Activated T-helper 1 cell treated with Interleukin-2 at 50 U/mL for 16 hours (primary cell): ENCODE results near the gene KLHL28.

Source experiments
- DNase-seq: peaks from one replicate; pipeline ENCODE4 v3.0.0-alpha.2; 2020; ENCODE audit warnings: low read depth

Gene KLHL28

DNA sequence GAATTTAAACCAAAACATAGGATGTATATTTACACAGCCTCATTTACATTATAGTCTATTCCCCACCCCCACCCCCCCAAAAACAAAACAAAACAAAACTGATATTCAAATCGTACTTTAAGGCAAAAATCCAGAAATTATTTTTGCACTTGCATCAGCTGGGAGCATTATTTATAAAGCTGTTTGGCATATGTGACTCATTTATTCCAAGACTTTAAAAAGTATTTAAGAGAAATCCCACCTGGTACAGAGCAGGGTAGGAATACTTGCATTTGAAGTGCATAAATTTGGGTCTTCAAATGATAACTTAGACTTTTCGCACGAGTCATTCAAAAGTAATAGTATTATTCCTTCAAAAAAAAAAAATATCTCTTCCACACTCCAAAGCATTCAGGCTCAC lies 1.1 kb downstream of the KLHL28 start:
- DNase-seq: no peak

DNA sequence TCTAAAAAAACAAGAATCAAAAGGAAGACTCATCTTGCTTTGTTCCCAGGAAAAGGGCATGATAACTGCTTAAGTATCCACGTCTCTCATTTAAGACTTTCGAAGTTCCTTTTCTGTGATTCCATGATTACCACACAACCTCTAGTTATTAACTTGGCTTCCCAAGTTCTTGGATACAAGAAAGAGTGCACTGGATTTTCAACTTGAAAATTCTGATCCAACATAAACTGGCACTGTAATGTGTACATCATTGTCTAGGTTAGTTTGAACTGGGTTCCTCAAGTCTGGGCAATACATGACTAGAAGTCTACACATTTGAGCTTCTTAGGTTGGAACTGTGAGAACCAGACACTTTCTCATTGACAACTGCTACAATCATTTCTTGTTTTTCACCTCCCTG lies 1.6 kb downstream of the KLHL28 start:
- DNase-seq: no peak

DNA sequence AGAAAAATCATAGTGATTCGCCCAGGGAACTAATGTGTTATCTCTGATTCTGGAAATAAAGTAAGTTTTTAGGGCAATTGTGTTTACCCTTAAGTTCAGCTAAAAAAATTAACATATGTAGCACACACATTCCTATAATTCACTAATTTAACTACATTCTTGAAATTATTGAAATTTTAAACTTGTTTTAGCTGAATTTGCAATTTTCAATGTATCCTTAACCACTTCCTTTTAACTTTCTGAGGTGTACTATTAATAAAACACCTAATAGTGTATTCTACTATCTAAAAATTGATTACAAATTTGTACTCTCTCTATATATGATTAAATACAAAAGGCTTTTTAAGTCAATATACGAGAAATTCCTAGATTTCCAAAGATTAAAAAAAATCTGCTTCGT lies 2.2 kb downstream of the KLHL28 start:
- no peak for DNase-seq

DNA sequence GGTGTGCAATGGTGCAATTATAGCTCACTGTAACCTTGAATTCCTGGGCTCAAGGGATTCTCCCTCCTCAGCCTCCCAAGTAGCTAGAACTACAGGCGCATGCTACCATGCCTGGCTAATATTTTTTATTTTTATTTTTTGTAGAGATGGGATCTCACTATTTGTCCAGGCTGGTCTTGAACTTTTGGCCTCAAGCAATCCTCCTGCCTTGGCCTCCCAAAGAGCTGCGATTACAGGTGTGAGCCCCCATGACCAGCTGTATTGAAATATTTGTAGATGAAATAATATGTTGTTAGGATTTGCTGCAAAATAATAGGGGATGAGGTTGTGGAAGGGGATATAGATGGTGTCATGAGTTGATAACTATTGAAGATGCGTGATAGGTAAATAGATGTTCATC lies 4.9 kb downstream of the KLHL28 start:
- no peak for DNase-seq

DNA sequence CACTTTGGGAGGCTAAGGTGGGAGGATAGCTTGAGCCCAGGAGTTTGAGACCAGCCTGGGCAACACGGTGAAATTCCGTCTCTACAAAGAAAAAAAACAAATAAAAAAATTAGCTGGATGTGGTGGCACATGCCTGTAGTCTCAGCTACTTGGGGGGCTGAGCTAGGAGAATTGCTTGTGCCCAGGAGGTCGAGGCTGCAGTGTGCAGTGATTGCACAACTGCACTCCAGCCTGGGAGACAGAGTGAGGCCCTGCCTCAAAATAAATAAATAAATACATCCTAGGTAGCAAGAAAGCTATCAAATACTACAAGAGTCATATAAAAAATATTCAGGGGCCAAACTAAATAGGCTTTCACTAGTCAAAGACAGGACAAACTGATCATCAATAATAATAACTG lies 6.2 kb downstream of the KLHL28 start:
- DNase-seq: no peak

DNA sequence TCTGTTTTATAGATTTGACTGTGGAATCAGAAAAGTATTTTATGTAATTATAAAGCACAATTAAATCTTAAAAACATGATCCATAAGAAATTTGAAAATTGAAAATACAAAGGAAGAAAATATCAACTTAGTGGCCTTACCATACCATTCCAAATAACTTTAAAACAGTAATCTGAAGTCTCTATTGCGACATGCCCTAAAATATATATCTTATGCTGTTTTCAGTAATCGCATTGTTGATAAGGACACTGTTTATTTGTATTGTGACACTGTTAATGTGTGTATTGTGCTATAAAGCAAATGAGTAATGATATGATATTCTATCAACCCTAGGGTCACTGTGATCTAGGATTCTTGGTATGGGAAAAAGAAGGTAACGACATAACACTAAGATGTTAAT lies 7.0 kb downstream of the KLHL28 start:
- no peak for DNase-seq

DNA sequence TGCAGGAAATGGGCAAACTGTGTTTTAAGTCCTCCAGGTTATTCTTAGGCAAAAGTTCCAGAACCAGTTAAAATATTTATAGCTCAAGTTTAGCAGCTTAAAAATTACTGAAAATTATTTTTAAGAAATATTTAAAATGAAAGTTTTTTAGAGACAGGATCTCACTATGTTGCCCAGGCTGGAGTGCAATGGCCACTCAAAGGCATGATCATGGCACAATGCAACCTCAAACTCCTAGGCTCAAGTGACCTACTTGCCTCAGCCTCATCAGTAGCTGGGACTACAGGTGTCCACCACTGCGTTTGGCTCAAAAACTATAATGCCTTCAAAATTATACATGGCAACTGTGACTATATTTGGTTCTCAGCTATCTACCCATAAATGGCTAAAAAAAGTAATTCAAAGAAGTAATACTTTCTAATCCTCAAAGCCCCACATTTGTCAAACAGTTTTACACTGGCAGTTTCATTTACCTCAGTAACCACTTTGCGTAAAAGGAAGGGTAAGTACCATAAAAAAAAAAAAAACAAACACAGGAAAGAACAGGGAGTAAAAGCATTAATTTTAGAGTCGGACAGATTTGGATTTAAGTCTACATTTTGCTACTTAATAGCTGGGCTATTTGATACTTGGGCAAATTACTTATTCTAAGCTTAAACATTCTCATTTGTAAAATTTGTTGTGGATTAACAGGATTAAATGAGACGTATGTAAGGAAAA lies 9.2 kb downstream of the KLHL28 start:
- DNase-seq: no peak

DNA sequence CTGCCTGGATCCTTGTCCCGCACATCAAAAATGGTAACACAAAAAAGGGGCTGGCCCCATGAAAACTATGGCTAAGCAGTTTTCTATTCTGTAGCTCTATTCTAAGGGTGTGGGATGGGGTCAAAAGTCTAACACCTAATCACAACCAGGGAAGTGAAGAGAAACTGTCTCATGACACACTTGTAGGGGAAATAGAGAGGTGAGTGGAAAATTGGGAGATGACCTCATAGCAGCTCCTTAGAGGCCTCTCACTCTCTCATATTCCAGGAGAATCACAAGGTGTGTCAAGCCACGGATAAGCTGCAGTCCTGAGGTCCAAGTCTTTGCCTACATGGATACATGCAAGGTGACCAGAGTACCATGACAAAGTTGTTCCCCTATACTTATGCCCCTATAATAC lies 10.7 kb downstream of the KLHL28 start:
- DNase-seq: no peak

DNA sequence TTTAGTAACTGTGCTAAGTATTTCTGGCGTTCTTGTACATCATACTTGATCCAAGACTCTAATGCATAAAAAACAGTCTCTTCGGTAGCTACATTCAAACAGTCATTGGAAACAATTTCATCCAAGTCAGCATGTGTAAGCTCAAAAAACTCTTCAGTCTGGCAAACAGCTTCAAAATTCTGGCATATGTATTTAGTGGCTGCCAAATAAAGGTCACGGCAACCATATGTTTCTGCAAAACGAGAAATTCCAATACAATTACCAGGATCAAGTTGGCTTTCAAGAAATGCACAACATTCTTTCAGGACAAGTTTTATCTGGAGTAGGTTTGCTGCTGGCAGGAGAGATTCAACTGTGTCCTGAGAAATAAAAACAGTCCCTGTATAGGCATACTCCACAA lies 16.5 kb downstream of the KLHL28 start:
- no peak for DNase-seq

DNA sequence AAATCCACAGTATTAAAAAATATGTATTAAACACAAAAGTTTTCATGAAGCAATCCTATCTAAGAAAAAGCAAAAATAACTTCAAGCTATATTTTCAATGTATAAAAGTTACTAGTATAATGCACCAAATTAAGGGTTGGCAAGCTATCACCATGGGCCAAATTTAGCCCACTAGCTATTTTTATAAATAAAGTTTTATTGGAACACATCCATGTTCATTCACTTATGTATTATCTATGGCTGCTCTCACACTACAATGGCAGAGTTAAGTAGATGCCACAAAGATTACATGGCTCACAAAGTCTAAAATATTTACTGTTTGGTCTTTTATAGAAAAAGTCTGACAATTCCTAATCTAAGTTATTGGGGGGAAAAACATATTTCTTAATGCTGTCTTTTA lies 17.6 kb downstream of the KLHL28 start:
- DNase-seq: no peak

DNA sequence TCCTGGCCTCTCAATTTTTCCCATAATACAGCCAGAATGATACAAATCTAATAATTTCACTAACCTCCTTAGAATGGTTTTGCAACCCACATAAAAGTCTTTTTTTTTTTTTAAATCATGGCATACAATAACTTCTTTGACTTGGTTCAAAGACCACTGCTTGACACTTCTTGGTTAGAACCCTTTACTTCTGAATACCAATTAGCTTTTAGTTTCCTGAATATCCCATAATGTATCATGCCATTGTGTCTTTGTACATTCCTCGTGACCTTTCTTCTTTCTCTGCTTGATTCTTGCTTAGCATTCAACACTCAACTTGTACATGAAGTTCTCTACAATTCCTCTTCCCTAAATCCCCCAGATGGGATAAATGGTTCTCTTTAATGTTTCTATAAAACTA lies 19.3 kb downstream of the KLHL28 start:
- DNase-seq: no peak

DNA sequence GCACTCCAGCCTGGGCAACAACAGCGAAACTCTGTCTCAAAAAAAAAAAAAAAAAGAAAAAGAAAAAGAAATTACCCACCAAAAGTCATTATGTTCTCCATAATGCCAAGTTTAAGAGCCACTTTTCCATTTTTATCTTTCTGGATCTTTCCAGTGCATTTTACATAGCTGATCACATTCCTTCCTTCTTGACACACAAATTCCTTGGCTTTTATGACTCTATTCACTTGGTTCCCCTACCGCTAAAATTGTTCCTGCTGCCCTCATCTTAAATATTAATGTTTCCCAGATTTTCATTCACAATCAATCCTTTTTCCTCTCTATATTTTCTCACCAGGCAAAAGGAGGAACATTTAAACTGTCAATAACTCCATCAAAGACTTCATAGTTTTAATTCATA lies 20.2 kb downstream of the KLHL28 start:
- no peak for DNase-seq

DNA sequence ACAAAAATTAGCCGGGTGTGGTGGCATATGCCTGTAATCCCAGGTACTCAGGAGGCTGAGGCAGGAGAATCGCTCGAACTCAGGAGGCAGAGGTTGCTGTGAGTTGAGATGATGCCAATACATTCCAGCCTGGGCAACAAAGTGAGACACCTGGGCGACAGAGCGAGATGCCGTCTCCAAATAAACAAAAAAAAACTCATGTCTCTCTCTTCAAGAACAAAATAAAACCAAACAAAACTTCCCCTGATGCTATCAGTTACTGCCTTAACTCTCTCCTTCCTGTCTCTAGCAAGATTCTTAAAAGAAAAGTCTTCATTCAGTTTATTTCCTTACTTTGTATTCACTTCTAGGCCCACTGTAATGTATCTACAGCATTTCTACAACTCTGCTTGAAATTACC lies 20.8 kb downstream of the KLHL28 start:
- DNase-seq: no peak

DNA sequence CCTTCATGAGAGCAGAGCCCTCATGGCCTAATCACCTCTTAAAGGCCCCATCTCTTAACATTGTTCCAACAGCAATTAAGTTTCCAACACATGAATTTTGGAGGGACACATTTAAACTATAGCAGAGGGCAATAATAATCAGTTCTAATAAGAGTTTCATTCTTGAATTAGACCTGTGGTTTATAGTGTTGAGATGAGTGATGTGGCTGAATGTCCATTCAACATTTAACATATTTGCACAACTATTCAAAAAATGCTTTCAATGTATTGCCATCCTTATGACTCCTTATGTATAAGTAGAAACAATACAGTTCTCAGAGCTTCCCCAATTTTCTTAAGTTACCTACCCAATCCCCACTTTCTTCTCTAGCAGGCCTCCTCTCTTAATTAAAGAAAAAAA lies 21.5 kb downstream of the KLHL28 start:
- DNase-seq: no peak

DNA sequence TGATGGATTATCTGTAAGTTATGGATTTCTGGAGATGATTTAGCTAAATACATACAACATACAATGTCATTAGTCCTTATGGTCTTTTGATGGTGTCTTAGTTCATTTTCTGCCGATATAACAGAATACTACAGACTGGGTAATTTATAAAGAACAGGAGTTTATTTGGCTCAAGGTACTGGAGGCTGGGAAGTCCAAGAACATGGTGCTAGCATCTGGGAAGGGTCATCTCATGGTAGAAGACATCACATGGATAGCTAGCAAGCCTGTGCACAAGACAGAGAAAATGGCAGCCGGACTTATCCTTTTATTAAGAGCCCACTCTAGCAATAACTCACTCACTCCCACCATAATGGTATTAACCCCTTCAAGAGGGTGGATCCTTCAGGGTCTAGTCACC lies 24.2 kb downstream of the KLHL28 start:
- DNase-seq: no peak

DNA sequence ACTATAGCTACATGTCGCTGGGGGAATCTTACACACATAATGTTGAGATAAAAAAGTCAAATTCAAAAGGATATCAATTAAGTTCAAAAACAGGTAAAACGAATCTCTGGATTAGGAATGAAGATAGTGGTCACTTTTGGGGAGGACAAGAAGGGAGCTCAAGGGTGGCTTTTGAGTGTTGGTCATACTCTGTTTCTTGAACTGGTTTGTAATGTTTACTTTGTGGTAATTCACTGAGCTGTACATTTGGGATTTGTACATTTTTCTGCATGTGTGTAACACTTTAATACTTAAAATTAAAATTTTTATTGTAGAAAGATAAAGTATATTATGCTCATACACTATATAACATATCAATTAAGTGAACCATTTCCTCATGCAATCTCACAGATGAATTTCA lies 26.6 kb downstream of the KLHL28 start:
- DNase-seq: no peak

DNA sequence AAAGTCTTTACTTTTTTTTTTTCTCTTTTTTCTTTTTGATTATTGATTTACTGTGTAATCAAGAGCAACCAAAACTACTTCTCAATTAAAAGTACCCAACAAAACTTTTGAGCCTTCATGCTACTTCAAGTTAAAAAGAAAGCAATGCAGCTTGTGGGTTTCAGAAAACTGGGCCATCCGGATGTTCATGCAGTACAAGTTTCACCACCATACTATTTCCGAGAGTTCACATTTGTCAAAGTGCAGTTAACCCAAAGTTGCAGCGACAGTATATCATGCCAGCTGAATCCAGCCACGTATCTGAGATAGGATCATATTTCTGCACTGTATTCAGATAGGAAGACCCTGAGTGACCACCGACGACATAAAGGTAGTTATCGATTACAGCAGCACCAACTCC lies 33.0 kb downstream of the KLHL28 start:
- no peak for DNase-seq

DNA sequence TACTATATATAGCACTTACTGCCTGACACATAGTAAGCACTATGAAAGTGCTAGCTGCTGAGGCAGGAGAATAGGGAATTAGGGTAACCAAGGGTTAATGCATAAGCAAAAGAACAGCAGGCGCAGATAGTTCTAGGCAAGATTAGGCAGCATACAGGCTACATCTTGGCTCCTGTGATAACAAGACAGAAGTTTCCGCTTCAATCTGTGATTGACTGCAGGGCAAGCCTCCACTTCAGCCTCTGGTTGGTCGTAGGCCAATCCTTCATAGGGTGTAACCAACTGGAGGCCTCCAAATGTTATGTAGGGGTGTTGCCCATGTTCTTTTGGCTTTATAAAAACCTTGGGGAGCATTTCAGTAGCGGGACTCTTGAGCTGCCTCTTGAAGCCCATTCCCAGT lies 46.9 kb downstream of the KLHL28 start:
- no peak for DNase-seq

DNA sequence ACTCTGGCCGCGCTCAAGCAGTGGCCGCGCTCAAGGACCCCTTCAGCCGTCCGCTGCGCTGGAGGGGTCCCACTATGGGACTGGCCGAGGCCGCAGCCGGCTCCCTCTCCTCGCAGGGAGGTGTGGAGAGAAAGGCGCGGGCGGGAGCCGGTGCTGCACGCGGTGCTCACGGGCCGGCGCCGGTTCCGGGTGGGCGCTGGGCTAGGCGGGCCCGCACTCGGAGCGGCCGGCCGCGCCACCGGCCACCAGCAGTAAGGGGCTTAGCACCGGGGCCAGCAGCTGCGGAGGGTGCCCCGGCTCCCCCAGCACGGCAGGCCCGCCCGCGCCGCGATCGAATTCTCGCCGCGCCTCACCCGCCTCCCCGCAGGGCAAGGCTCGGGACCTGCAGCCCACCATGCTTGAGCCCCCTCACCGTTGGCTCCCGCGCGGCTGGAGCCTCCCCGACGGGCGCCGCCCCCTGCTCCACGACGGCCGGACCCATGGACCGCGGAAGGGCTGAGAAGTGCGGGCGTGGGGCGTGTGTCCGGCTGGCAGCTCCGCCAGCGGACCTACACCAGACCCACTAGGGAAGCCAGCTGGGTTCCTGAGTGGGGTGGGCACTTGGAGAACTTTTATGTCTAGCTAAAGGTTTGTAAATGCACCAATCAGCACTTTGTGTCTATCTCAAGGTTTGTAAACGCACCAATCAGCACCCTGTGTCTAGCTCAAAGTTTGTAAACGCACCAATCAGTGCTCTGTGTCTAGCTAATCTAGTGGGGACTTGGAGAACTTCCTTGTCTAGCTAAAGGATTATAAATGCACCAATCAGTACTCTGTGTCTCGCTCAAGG lies 49.5 kb downstream of the KLHL28 start:
- no peak for DNase-seq

DNA sequence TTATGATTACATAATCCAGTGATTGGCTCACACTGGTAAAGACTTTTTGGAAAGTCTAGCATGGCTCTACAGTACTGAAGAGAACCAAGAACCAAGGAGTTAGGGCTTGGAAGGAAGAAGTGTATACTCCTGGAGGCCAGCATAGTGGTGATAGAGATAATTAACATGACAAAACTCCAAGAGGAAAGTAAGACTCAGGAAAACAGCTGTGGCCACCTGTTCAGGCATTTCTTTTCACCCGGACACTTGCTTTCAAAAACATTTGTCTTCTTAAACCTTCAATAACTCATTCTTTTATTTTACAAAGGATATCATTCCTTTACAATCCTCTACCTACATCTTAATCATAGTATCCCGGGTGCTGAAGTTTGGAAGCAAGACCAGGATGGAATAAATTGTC lies 50.9 kb downstream of the KLHL28 start:
- DNase-seq: no peak

DNA sequence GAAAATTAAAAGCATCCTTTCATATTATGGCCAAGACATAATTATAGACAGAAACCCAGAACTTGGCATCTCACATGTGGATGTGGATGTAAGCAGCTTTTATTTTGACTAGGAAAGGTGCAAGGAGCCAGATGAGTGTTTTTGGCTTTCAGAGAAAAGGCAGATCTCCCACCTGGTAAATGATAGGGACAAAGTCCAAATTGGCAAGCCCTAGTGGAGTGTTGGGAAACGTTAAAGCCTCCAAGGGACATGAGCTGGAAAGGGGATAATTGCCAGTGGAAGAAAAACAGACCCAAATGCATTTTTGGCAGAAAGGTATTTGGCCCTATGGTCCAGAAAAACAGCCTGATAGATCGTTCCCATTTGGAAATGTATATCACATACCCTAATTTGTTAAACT lies 60.1 kb downstream of the KLHL28 start:
- no peak for DNase-seq

DNA sequence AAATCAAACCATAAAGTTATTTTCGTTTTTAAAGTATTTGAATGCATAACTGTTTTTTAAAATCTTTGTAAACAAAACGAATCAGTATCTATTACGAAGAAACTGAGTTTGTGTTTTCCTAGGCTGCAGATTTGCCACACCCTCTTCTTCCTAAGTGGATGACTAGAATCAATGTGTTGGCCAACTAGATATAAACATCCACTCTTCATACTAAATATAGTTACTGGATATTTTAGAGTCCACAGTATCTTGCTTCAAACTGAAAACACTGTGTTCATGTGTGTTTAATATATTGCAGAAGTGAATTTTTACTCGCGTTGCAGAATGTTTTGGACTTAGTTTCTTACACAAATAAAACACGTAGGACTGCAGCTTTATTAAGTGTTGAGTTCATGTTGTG lies 63.2 kb downstream of the KLHL28 start:
- no peak for DNase-seq

DNA sequence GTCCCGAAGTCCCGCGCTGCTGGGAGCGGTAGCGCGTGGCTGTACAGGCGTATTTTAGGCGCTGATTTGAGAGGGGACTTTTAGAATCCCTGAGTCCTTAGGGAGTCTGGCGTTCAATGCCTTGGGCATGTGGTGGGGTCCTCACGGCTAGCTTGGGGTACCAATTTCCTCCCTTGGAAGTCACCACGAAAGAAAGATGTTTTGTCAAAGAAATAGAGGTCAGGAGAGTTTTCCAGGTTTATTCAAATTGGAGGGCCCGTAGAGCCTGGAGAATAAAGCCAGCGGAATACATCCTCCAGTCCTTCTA lies 63.9 kb downstream of the KLHL28 start:
- DNase-seq: no peak
